K562 (cell line): ENCODE results near the gene DGKB. TPM values are rescaled to one million over a fixed set of nuclear protein-coding genes. Genes with fewer than 3 reads are reported as not detected.
"Not testable (repeated sequence)": the region's sequence is repeated elsewhere in the genome, so short reads cannot be mapped to it uniquely, and the experiment has no call there.

Experiments
- ATAC-seq: fragments of 200-7000 bp; cut with Tn5 transposase; 3 replicates; pipeline ENCODE4 v1.9.1; 2020; ENCODE audit warnings: moderate library complexity
- BruUV-seq: library from RNA; stranded (reverse); fragments of 400-500 nt; replicated peaks from 2 replicates; lab custom pipeline; 2021; lab: Mats Ljungman, UMichigan
- CTCF ChIA-PET: fragments of 300-600 bp; formaldehyde crosslinking; extraction: SDS; loops from one replicate; lab custom pipeline; 2021; ENCODE audit warnings: low intra/inter-chr PET ratio; lab: Yijun Ruan, JAX
- POLR2A ChIA-PET: fragments of 300-600, 350-650 bp; sonication (Branson Sonifier 250); formaldehyde crosslinking; extraction: SDS; loops from one replicate; lab custom pipeline; 2021; ENCODE audit warnings: antibody characterized with exemption, inconsistent platforms; lab: Yijun Ruan, JAX
- DNase-seq, 4 experiments: peaks; one replicate each; pipeline versions ENCODE4 v3.0.0 to v3.0.0-alpha.2; 2011 to 2018; ENCODE audit warnings: low spot score in 3 of 4, mixed read lengths in 3 of 4; ENCODE audit errors: extremely low read depth in 1 of 4
- FAIRE-seq: peaks from 2 replicates; lab custom pipeline; 2011; peaks lifted over from hg19 to GRCh38; lab: Jason Lieb, UNC
- H2AFZ ChIP-seq: 2 replicates; pipeline ENCODE4 v1.6.0; 2011; ENCODE audit warnings: low read depth, low read length, control low read depth, inconsistent platforms
- H3K27ac ChIP-seq: fragments of 200-600 bp; 3 replicates; pipeline ENCODE4 v1.8.0; 2011; ENCODE audit warnings: low read depth, mild to moderate bottlenecking, control low read depth, inconsistent platforms, low read length, moderate library complexity, mixed read lengths; ENCODE audit errors: extremely low read depth
- H3K27me3 ChIP-seq, 2 experiments: fragments of 300-600 bp in 1 of 2; 2 replicates in 1 of 2; 3 replicates in 1 of 2; pipeline versions ENCODE4 v1.6.0 to v1.8.0; 2011; ENCODE audit warnings: inconsistent platforms in 2 of 2, low read length in 2 of 2, mild to moderate bottlenecking in 1 of 2, mixed read lengths in 1 of 2, moderate library complexity in 1 of 2; ENCODE audit not compliant: control insufficient read depth in 2 of 2, insufficient read depth in 2 of 2
- H3K36me3 ChIP-seq: fragments of 300-600 bp; 3 replicates; pipeline ENCODE4 v1.8.0; 2011; ENCODE audit warnings: mild to moderate bottlenecking, low read length, inconsistent platforms; ENCODE audit not compliant: control insufficient read depth, insufficient read depth
- H3K4me1 ChIP-seq, 2 experiments: fragments of 200-600 bp in 1 of 2; replicated peaks in 1 of 2; 2 replicates in 1 of 2; 3 replicates in 1 of 2; pipeline versions ENCODE4 v1.5.1 to v1.8.0; 2011; ENCODE audit warnings: inconsistent platforms in 2 of 2, low read length in 2 of 2, mild to moderate bottlenecking in 1 of 2, mixed read lengths in 1 of 2, moderate library complexity in 1 of 2; ENCODE audit not compliant: control insufficient read depth in 2 of 2, insufficient read depth in 2 of 2
- H3K4me2 ChIP-seq: 2 replicates; pipeline ENCODE4 v1.6.1; 2011; ENCODE audit warnings: low read length, control low read depth, inconsistent platforms, mixed read lengths; ENCODE audit not compliant: insufficient read depth
- H3K4me3 ChIP-seq: fragments of 200-600 bp; sonication (generic), shearing (Covaris generic); 2 replicates; pipeline ENCODE4 v1.5.1; 2016; ENCODE audit warnings: control low read depth, inconsistent platforms
- H3K79me2 ChIP-seq: fragments of 200-600 bp; 3 replicates; pipeline ENCODE4 v1.8.0; 2011; ENCODE audit warnings: low read length, inconsistent platforms; ENCODE audit not compliant: control insufficient read depth, insufficient read depth
- H3K9ac ChIP-seq, 2 experiments: 2 replicates each; pipeline versions ENCODE4 v1.6.0 to v1.6.1; 2011; ENCODE audit warnings: low read depth in 2 of 2, low read length in 2 of 2, control low read depth in 1 of 2, inconsistent platforms in 1 of 2, mild to moderate bottlenecking in 1 of 2, mixed read lengths in 1 of 2; ENCODE audit not compliant: insufficient read depth in 1 of 2
- H3K9me1 ChIP-seq: one replicate; pipeline ENCODE4 v1.6.0; 2011; ENCODE audit warnings: inconsistent platforms, mild to moderate bottlenecking, low read length, moderate library complexity; ENCODE audit not compliant: control insufficient read depth, insufficient read depth
- H3K9me3 ChIP-seq: replicated peaks from 2 replicates; pipeline ENCODE4 v1.5.1; 2011; ENCODE audit warnings: low read depth, low read length, inconsistent platforms; ENCODE audit not compliant: control insufficient read depth, insufficient read depth
- H4K20me1 ChIP-seq: replicated peaks from 2 replicates; pipeline ENCODE4 v1.6.1; 2011; ENCODE audit warnings: low read length, inconsistent platforms, mixed read lengths; ENCODE audit not compliant: control insufficient read depth, insufficient read depth
- CCNT2 ChIP-seq: IDR thresholded peaks from 2 replicates; pipeline ENCODE4 v1.6.1; 2011; ENCODE audit warnings: borderline replicate concordance, low read depth, mild to moderate bottlenecking, moderate library complexity, mixed read lengths, low read length; ENCODE audit not compliant: insufficient read length; ENCODE audit errors: extremely low read depth
- TEAD4 ChIP-seq, 2 experiments: sonication (generic) in 1 of 2; formaldehyde crosslinking in 1 of 2; IDR thresholded peaks; 2 replicates each; pipeline versions ENCODE4 v1.6.1 to v1.8.0; 2012 to 2022; ENCODE audit warnings: borderline replicate concordance in 1 of 2, inconsistent platforms in 1 of 2, low read length in 1 of 2, mild to moderate bottlenecking in 1 of 2, missing genetic modification reagents in 1 of 2
- WGBS: fragments of 100-300 bp; shearing (Covaris generic); methylation state at CpG from one replicate; pipeline ENCODE4 v1.1.6; 2016; ENCODE audit warnings: low coverage, mixed read lengths; ENCODE audit not compliant: insufficient coverage; ENCODE audit errors: missing lambda C conversion rate; 5-methylcytosine and 5-hydroxymethylcytosine counted together
- in situ Hi-C: fragments of 300-500 bp; cut with MboI; formaldehyde crosslinking; loops from 4 replicates; pipeline ENCODE4 v1.15.0; 2018; ENCODE audit warnings: inconsistent platforms, mixed read lengths
- intact Hi-C: fragments of 100-400 bp; cut with micrococcal nuclease; formaldehyde crosslinking; loops from 2 replicates; pipeline ENCODE4 v1.14.2; 2022
- polyA plus RNA-seq, 8 experiments: library from polyadenylated mRNA; depleted of rRNA in 4 of 8; stranded (reverse) in 5 of 8; unstranded in 3 of 8; fragments of >200 nt; fragmentation: Nextera tagmentation in 2 of 8; fragmentation: Illumina TruSeq in 1 of 8; extraction: Ambion mirVana in 2 of 8; extraction: Trizol in 1 of 8; gene quantifications; 2 replicates each; pipeline versions ENCODE4 v1.2.1 to v1.2.3, GENCODE V29; 2011 to 2014; ENCODE audit warnings: inconsistent platforms in 1 of 8, missing spikeins in 1 of 8
- total RNA-seq, 7 experiments: library from RNA; depleted of rRNA in 6 of 7; stranded (reverse); fragments of >200 nt in 6 of 7; fragmentation: Illumina TruSeq in 2 of 7; extraction: Trizol in 2 of 7; gene quantifications; 2 replicates each; pipeline versions ENCODE4 v1.2.1 to v1.2.3, GENCODE V29; 2011 to 2021; ENCODE audit warnings: low replicate concordance in 1 of 7

Gene DGKB
- total and polyA plus RNA-seq, 9 of the 15 experiments (the other 6 are each of a cell fraction or from before 2014, with no cell fraction given), result 0.01 TPM; not detected in 8

DNA sequence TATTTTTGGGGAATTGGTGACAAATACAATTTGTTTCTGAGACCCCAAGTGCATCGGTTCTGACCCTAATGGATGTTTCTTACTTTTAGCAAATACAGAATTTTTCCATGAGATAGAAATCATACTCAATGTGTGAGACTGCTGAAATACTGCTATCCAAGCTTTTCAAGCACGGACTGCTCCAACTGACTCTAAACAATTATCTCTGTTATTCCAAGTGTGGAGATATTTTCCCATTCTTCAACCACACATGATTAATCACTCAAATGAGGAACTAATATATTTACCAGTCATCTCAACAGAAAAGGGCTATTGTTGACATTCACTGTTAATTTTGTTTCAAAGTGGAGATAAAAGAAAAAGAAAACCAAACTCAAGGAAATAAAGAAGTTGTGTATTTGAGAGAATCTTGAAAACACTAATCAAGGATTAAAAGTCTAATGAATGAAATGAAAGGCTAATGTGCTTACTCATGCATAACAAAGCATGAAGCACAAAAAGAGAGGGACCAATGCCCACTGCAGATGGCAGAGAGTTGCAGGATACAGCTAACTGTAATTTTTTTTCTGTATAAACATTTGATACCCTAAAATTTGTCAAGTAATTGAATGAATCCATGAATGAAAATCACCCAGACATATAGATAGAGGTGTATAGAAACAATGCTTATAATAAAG lies 423.6 kb downstream of the DGKB start:
- H3K9ac ChIP-seq, result no peak overlapping the region
- H2AFZ ChIP-seq, result no peak overlapping the region
- no peak overlapping the region for H3K4me3 ChIP-seq
- TF ChIP-seq TEAD4 (IDR thresholded peaks at IDR 0.05; ENCODE audit: low read length), result no peak
- no peak for TF ChIP-seq TEAD4 (CRISPR knock-in tag; IDR thresholded peaks at IDR 0.05; ENCODE audit: borderline replicate concordance)
- TF ChIP-seq CCNT2, result no peak
- no peaks in the 10 kb centered on the region for H3K27me3 ChIP-seq
- intact Hi-C loops (no loop called here), in situ Hi-C loops (no loop called here)
- no peaks in the 10 kb centered on the region for H3K36me3 ChIP-seq
- CTCF ChIA-PET, result no interaction called here
- H3K9me3 ChIP-seq, result no peaks in the 10 kb centered on the region; the same call in 1 of the 2 replicates
- no TSS peak for BruUV-seq
- H3K4me2 ChIP-seq, result no peak overlapping the region
- WGBS, result 0% methylated on average over 2 of the region's 2 CpGs
- DNase-seq (no peak), ATAC-seq (no peak), FAIRE-seq (no peak)
- H3K27ac ChIP-seq, result no peak overlapping the region
- H3K79me2 ChIP-seq, result no peaks in the 10 kb centered on the region
- POLR2A ChIA-PET, result no interaction called here
- H3K9me1 ChIP-seq, result no peaks in the 10 kb centered on the region
- no peaks in the 10 kb centered on the region for H3K4me1 ChIP-seq
- no peaks in the 10 kb centered on the region for H4K20me1 ChIP-seq

DNA sequence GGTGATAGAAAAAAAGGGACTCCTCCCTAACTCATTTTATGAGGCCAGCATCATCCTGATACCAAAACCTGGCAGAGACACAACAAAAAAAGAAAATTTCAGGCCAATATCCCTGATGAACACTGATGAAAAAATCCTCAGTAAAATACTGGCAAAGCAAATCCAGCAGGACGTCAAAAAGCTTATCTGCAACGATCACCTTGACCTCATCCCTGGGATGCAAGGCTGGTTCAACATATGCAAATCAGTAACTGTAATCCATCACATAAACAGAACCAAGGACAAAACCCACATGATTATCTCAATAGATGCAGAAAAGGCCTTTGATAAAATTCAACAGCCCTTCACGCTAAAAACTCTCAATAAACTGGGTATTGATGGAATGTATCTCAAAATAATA lies 440.8 kb downstream of the DGKB start:
- intact Hi-C loops, H3K9me1 ChIP-seq, H3K27me3 ChIP-seq, H3K79me2 ChIP-seq, in situ Hi-C loops, BruUV-seq, H3K4me1 ChIP-seq, ATAC-seq, H3K36me3 ChIP-seq, H3K27ac ChIP-seq, H3K4me2 ChIP-seq, H3K4me3 ChIP-seq, FAIRE-seq, DNase-seq, H3K9me3 ChIP-seq, H3K9ac ChIP-seq, POLR2A ChIA-PET, H4K20me1 ChIP-seq, H2AFZ ChIP-seq: not testable (repeated sequence)
- CTCF ChIA-PET, result interaction anchor here (0.7 kb wide), 1 partner anchor 194 kb away, joined by 3 read pairs; no protein-coding TSS in a partner anchor
- WGBS, result 0% methylated on average over 3 of the region's 3 CpGs

DNA sequence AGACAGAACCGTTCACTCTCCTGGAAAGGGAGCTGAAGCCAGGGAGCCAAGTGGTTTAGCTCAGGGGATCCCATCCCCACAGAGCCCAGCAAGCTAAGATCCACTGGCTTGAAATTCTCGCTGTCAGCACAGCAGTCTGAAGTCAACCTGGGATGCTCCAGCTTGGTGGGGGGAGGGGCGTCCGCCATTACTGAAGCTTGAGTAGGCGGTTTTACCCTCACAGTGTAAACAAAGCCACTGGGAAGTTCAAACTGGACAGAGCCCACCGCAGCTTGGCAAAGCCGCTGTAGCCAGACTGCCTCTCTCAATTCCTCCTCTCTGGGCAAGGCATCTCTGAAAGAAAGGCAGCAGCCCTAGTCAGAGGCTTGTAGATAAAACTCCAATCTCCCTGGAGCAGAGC lies 443.7 kb downstream of the DGKB start:
- in situ Hi-C loops (loop anchor here (10.0 kb wide), 1 partner anchor 1174 kb away; no protein-coding TSS in a partner anchor), intact Hi-C loops (loop anchor here (10.0 kb wide), 1 partner anchor 464 kb away; no protein-coding TSS in a partner anchor)
- H3K27me3 ChIP-seq, CTCF ChIA-PET, H3K27ac ChIP-seq, H3K4me1 ChIP-seq, H3K36me3 ChIP-seq, H3K4me3 ChIP-seq, H3K4me2 ChIP-seq, DNase-seq, H3K9ac ChIP-seq, POLR2A ChIA-PET, H4K20me1 ChIP-seq, H3K9me3 ChIP-seq, FAIRE-seq, ATAC-seq, H3K79me2 ChIP-seq, H3K9me1 ChIP-seq, BruUV-seq, H2AFZ ChIP-seq: not testable (repeated sequence)
- whole genome bisulfite sequencing, result 4% methylated on average over 7 of the region's 7 CpGs
